GM10248 (cell line): ENCODE results near the gene MACROD1.
"Not testable (repeated sequence)": the region's sequence is repeated elsewhere in the genome, so short reads cannot be mapped to it uniquely, and the experiment has no call there.

Experiments used
- CTCF ChIA-PET: fragments of 300-600 bp; sonication (Branson Sonifier 250); formaldehyde crosslinking; extraction: SDS; loops from one replicate; lab custom pipeline; 2021; ENCODE audit warnings: antibody characterized with exemption; lab: Yijun Ruan, JAX
- POLR2A ChIA-PET: fragments of 350-650 bp; sonication (Branson Sonifier 250); formaldehyde crosslinking; extraction: SDS; loops from one replicate; lab custom pipeline; 2020; ENCODE audit warnings: antibody characterized with exemption; lab: Yijun Ruan, JAX
- DNase-seq: peaks from one replicate; pipeline ENCODE4 v3.0.0; 2012; ENCODE audit errors: extremely low spot score
- TF ChIP-seq, protein P1 (sequence below): IDR thresholded peaks from 2 replicates; pipeline ENCODE4 v1.5.1; 2012; ENCODE audit warnings: mild to moderate bottlenecking, low read depth; ENCODE audit errors: extremely low read depth, missing control alignments, control extremely low read depth

Gene MACROD1

DNA sequence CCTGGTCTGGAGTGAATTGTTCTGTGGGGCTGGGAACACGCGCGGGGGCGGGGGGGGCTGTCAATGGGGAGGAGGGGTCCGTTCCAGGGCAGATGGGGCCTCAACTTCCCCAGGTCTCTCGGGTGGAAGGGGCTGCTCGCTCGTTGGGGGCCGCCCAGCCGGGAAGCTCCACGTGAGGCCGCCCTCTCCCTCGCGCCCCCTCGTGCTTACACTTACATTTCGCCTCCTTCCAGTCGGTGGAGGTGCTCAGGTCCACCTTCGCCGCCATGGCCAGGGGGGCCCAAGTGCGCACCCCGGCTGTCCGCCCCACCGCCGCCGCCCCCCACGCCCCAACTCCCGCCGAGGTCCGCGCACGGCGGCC is 452 bp downstream of the MACROD1 start:
- no peak for DNase-seq
- ChIA-PET CTCF (interaction anchor here (1.1 to 7.6 kb wide), 3 partner anchors 14 to 165 kb away, joined by 3 to 49 read pairs (median 7); no protein-coding TSS in a partner anchor), POLR2A (interaction anchor here (0.6 kb wide), 1 partner anchor 9 kb away, joined by 3 read pairs; no protein-coding TSS in a partner anchor)
- TF ChIP-seq, protein P1, sequence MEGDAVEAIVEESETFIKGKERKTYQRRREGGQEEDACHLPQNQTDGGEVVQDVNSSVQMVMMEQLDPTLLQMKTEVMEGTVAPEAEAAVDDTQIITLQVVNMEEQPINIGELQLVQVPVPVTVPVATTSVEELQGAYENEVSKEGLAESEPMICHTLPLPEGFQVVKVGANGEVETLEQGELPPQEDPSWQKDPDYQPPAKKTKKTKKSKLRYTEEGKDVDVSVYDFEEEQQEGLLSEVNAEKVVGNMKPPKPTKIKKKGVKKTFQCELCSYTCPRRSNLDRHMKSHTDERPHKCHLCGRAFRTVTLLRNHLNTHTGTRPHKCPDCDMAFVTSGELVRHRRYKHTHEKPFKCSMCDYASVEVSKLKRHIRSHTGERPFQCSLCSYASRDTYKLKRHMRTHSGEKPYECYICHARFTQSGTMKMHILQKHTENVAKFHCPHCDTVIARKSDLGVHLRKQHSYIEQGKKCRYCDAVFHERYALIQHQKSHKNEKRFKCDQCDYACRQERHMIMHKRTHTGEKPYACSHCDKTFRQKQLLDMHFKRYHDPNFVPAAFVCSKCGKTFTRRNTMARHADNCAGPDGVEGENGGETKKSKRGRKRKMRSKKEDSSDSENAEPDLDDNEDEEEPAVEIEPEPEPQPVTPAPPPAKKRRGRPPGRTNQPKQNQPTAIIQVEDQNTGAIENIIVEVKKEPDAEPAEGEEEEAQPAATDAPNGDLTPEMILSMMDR = peak; percentile 25

DNA sequence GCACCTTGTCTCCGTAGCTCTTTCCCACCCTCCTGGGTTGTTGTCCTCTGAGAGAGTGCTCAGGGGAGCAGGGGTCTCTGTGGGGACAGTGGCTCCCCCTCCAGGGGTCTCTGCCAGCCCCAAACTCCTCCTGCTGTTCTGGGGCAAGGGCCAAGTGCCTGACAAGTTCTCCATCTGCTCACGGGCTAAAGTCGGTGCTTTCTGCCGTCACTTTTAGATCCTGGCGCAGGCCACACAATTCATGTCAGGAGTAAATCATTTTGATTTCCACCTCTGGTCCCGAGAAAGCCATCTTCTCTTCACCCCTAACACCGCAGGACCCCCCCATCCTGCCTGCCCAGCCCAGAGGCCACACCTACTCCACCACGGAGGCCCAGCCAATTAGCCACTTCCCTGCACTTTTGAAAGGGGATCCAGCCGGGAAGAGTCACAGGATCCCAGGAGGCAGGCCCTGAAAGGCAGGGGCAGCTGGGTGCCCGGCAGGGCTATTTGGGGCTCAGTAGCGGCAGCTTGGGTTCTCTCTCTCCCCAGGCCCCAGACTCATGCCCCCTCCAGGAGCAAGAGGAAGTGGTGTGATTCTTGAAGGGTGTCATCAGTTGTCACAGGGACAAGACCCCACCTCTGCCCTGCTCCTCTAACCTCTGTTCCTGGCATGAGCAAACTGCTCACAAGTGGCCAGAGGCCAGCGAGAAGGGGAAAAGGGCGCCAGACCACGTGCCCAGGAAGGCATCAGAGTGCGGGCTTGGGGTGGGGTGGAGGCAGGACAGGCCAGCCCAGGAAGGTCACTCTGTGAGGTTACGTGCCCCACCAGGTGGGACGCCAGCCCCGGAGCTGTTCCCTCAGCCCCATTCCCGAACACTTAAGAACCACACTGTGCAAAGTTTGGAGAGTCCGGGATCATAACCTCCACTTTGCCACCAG is 1.3 kb downstream of the MACROD1 start:
- ChIA-PET CTCF (interaction anchor here (1.1 to 7.6 kb wide), 5 partner anchors 13 to 165 kb away, joined by 3 to 49 read pairs (median 5); no protein-coding TSS in a partner anchor), POLR2A (interaction anchor here (0.6 kb wide), 1 partner anchor 9 kb away, joined by 3 read pairs; no protein-coding TSS in a partner anchor)
- no peak for DNase-seq
- TF ChIP-seq, protein P1 = no peak

DNA sequence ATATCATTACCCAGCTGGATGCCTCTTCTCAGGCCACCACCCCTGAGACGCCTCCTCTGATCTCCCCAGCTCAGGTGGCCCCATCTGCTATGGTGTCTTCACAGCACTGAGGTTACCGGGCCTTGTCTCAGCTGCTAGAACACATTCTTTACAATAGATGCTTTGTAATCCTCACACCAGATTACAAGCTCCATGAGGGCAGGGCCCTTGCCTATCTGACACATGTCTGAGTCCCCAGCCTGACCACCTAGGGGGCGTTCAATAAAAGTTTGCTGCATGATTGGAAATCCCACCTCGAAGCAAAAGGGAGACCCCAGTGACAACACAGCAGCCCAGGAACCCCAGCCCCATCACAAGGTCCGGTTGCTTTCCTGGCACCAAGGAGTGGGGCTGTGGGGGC is 2.0 kb downstream of the MACROD1 start:
- DNase-seq = no peak
- TF ChIP-seq, protein P1 = no peak
- ChIA-PET POLR2A (no interaction called here), CTCF (interaction anchor here (1.2 to 7.6 kb wide), 5 partner anchors 12 to 164 kb away, joined by 3 to 49 read pairs (median 5); partner anchors contain the start of gene CATSPERZ)

DNA sequence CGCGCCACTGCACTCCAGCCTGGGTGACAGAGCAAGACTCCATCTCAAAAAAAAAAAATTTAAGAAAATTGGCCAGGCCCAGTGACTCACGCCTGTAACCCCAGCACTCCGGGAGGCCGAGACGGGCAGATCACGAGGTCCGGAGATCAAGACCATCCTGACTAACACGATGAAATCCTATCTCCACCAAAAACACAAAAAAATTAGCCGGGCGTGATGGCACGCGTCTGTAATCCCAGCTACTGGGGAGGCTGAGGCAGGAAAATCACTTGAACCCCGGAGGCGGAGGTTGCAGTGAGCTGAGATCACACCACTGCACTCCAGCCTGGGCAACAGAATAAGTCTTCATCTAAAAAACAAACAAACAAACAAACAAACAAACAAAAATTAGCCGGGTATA is 3.1 kb downstream of the MACROD1 start:
- POLR2A ChIA-PET = interaction anchor here (0.6 kb wide), 1 partner anchor 22 kb away, joined by 3 read pairs; no protein-coding TSS in a partner anchor
- DNase-seq = not testable (repeated sequence)
- CTCF ChIA-PET = interaction anchor here (1.2 to 7.6 kb wide), 4 partner anchors 11 to 163 kb away, joined by 3 to 49 read pairs (median 4); partner anchors contain the start of gene CATSPERZ

DNA sequence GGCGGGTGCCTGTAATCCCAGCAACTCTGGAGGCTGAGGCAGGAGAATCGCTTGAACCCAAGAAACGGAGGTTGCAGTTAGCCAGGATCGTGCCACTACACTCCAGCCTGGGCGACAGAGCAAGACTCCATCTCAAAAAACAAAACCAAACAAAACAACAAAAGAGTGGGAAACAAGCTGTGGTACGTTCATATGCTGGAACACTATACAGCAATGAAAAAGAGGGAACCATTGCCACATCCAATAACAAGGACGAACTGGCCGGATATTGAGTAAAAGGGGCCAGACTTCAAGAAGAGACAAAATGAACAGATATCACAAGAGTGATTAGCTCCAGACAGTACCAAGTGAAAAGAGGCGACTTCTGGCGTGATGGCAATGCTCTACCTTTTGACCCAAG is 4.9 kb downstream of the MACROD1 start:
- TF ChIP-seq, protein P1 = no peak
- ChIA-PET CTCF (interaction anchor here (7.6 kb wide), 1 partner anchor 9 kb away, joined by 49 read pairs; no protein-coding TSS in a partner anchor), POLR2A (no interaction called here)
- no peak for DNase-seq

DNA sequence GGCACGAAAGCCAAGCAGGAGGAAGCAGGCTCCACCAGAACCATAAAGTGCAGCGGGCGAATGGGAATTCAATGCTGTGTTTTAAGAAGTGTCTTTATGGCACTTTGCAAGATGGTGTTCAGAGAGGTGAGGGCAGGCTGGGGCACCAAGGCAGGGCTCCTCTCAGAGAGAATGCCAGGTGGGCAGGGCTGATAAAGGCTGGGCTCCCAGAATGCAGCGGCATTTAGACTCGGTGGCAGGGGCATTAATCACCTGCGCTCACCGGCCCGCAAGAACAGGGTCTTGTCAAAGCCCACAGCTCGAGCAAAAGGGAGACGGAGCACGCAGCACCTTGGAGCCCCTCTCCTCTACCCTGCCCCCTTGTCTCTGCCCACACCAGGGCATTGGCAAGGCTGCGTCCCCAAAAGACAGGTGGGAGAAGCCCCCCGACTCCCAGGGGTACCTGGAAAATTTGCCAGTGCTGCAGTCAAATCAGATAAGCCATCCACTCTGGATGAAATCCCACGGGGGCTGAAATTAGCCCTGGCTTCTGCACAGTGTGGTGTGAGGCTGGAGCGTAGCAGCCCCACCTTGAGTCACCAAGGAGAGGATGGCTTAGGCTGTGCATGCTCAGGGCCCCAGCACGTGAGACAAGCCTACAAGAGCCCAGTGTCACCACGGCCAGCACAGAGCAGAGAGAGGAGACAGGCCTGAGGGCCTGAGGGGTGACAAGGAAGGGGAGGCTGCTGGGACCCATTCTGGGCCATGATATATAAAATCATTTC is 8.1 kb downstream of the MACROD1 start:
- CTCF ChIA-PET = no interaction called here
- POLR2A ChIA-PET = no interaction called here
- no peak for DNase-seq
- TF ChIP-seq, protein P1 = no peak
